Endothelial cell of umbilical vein (primary cell): ENCODE measurements around the gene CARMIL1. TPM values are rescaled to one million over a fixed set of nuclear protein-coding genes. Genes with fewer than 3 reads are reported as not detected.

Source experiments
- BruUV-seq: library from RNA; stranded (reverse); fragments of 400-500 nt; replicated peaks from 2 replicates; lab custom pipeline; 2021; lab: Mats Ljungman, UMichigan
- CTCF ChIA-PET: fragments of 300-600, 350-600 bp; sonication (Branson Sonifier 250); formaldehyde crosslinking; loops from one replicate; lab custom pipeline; 2021; ENCODE audit warnings: antibody characterized with exemption, inconsistent platforms; lab: Charles Lee
- POLR2A ChIA-PET: fragments of 300-600, 350-600 bp; sonication (Branson Sonifier 250); formaldehyde crosslinking; loops from one replicate; lab custom pipeline; 2021; ENCODE audit warnings: antibody characterized with exemption, inconsistent platforms; lab: Charles Lee
- DNase-seq: peaks from one replicate; pipeline ENCODE4 v3.0.0-alpha.2; 2011; ENCODE audit warnings: low read depth, low spot score
- FAIRE-seq: peaks from 2 replicates; lab custom pipeline; 2011; peaks lifted over from hg19 to GRCh38; lab: Jason Lieb, UNC
- H2AFZ ChIP-seq: 2 replicates; pipeline ENCODE4 v1.6.0; 2012; ENCODE audit warnings: low read depth, low read length, control low read depth, inconsistent platforms
- H3K27ac ChIP-seq: 2 replicates; pipeline ENCODE4 v1.5.1; 2011; ENCODE audit warnings: low read depth, mild to moderate bottlenecking, control low read depth, low read length, moderate library complexity; ENCODE audit not compliant: insufficient read depth
- H3K27me3 ChIP-seq, 2 experiments: 2 replicates each; pipeline versions ENCODE4 v1.6.0 to v1.6.1; 2011; ENCODE audit warnings: low read length in 2 of 2, mixed read lengths in 1 of 2; ENCODE audit not compliant: control insufficient read depth in 2 of 2, insufficient read depth in 2 of 2
- H3K36me3 ChIP-seq, 2 experiments: 2 replicates in 1 of 2; 3 replicates in 1 of 2; pipeline ENCODE4 v1.5.1; 2011; ENCODE audit warnings: low read length in 2 of 2, mild to moderate bottlenecking in 1 of 2, moderate library complexity in 1 of 2; ENCODE audit not compliant: control insufficient read depth in 2 of 2, insufficient read depth in 2 of 2; ENCODE audit errors: extremely low read depth in 1 of 2
- H3K4me1 ChIP-seq: 3 replicates; pipeline ENCODE4 v1.5.1; 2011; ENCODE audit warnings: mild to moderate bottlenecking, low read length; ENCODE audit not compliant: control insufficient read depth, insufficient read depth; ENCODE audit errors: extremely low read depth
- H3K4me2 ChIP-seq: 2 replicates; pipeline ENCODE4 v1.6.1; 2011; ENCODE audit warnings: low read length, control low read depth, mixed read lengths; ENCODE audit not compliant: insufficient read depth
- H3K4me3 ChIP-seq, 3 experiments: fragments of 200-600 bp in 1 of 3; sonication (generic), shearing (Covaris generic) in 1 of 3; replicated peaks in 1 of 3; 2 replicates each; pipeline ENCODE4 v1.5.1; 2011 to 2016; ENCODE audit warnings: control low read depth in 3 of 3, low read length in 3 of 3, mild to moderate bottlenecking in 2 of 3, inconsistent platforms in 1 of 3, low read depth in 1 of 3, moderate library complexity in 1 of 3; ENCODE audit not compliant: insufficient read depth in 1 of 3
- H3K79me2 ChIP-seq: 2 replicates; pipeline ENCODE4 v1.6.0; 2012; ENCODE audit warnings: low read length, inconsistent platforms; ENCODE audit not compliant: control insufficient read depth, insufficient read depth
- H3K9ac ChIP-seq: replicated peaks from 2 replicates; pipeline ENCODE3; 2011; ENCODE audit warnings: low read length, control low read depth; ENCODE audit not compliant: insufficient read depth; ENCODE audit errors: extremely low read depth
- H3K9me1 ChIP-seq: replicated peaks from 3 replicates; pipeline ENCODE4 v1.6.0; 2011; ENCODE audit warnings: mild to moderate bottlenecking, low read length; ENCODE audit not compliant: control insufficient read depth, insufficient read depth; ENCODE audit errors: extremely low read depth
- H3K9me3 ChIP-seq: replicated peaks from 2 replicates; pipeline ENCODE4 v1.5.1; 2012; ENCODE audit warnings: low read length, inconsistent platforms; ENCODE audit not compliant: control insufficient read depth, insufficient read depth
- H4K20me1 ChIP-seq: replicated peaks from 2 replicates; pipeline ENCODE3; 2011; ENCODE audit warnings: mild to moderate bottlenecking, low read length; ENCODE audit not compliant: control insufficient read depth, insufficient read depth; ENCODE audit errors: extremely low read depth
- EZH2 ChIP-seq: IDR thresholded peaks from 2 replicates; pipeline ENCODE4 v1.6.1; 2012; ENCODE audit warnings: borderline replicate concordance, low read depth, mild to moderate bottlenecking, moderate library complexity, low read length, inconsistent platforms; ENCODE audit not compliant: severe bottlenecking
- FOS ChIP-seq: IDR thresholded peaks from 2 replicates; pipeline ENCODE4 v1.6.1; 2011; ENCODE audit warnings: mild to moderate bottlenecking, low read length, moderate library complexity, borderline replicate concordance; ENCODE audit not compliant: insufficient read depth
- GATA2 ChIP-seq: IDR thresholded peaks from 2 replicates; pipeline ENCODE4 v1.7.0; 2011; ENCODE audit warnings: low read depth, mild to moderate bottlenecking, moderate library complexity, mixed read lengths, low read length; ENCODE audit not compliant: insufficient read length, insufficient read depth
- JUN ChIP-seq: IDR thresholded peaks from 2 replicates; pipeline ENCODE4 v1.6.1; 2011; ENCODE audit warnings: borderline replicate concordance, low read depth; ENCODE audit not compliant: insufficient read length, insufficient read depth
- MYC ChIP-seq: IDR thresholded peaks from one replicate; pipeline ENCODE4 v1.6.1; 2011; ENCODE audit warnings: mild to moderate bottlenecking, low read depth, low read length
- POLR2A ChIP-seq: IDR thresholded peaks from 2 replicates; pipeline ENCODE4 v1.6.1; 2012; ENCODE audit warnings: low read depth, mild to moderate bottlenecking, control low read depth, low read length
- POLR2AphosphoS5 ChIP-seq: IDR thresholded peaks from 2 replicates; pipeline ENCODE4 v1.6.1; 2012; ENCODE audit warnings: low read depth, mild to moderate bottlenecking, control low read depth, low read length, moderate library complexity; ENCODE audit not compliant: insufficient read depth
- dilution Hi-C: fragments of 300-500 bp; cut with MboI; formaldehyde crosslinking; loops from one replicate; pipeline ENCODE4 v1.15.0; 2019; ENCODE audit warnings: low sequenced_read_pairs; ENCODE audit not compliant: extremely low pct_ligation_motif_present
- intact Hi-C: fragments of 100-400 bp; cut with micrococcal nuclease; formaldehyde crosslinking; loops from one replicate; pipeline ENCODE4 v1.10.0; 2022
- polyA plus RNA-seq, 4 experiments: library from polyadenylated mRNA; depleted of rRNA in 3 of 4; stranded (reverse) in 3 of 4; unstranded in 1 of 4; fragments of >200 nt; gene quantifications; 2 replicates each; pipeline versions ENCODE4 v1.2.1 to v1.2.3, GENCODE V29; 2011 to 2012; ENCODE audit warnings: missing spikeins in 1 of 4
- total RNA-seq: library from RNA; stranded (reverse); gene quantifications from 2 replicates; pipeline ENCODE4 v1.2.3, GENCODE V29; 2021
- TF ChIP-seq, protein P1 (sequence below), 2 donors: IDR thresholded peaks; 1 replicate in 1 of 2; 2 replicates in 1 of 2; pipeline ENCODE4 v1.5.1; 2011; ENCODE audit warnings: low read length in 2 of 2, mild to moderate bottlenecking in 2 of 2, moderate library complexity in 2 of 2, control low read depth in 1 of 2, inconsistent platforms in 1 of 2, low read depth in 1 of 2; ENCODE audit not compliant: insufficient read depth in 1 of 2; ENCODE audit errors: extremely low read depth in 1 of 2
- TF ChIP-seq, protein P2 (sequence below): IDR thresholded peaks from 2 replicates; pipeline ENCODE4 v1.6.1; 2011; ENCODE audit not compliant: insufficient read depth, insufficient read length

CARMIL1 gene
- total and polyA plus RNA-seq, 2 donors (not counting 3 experiments of a cell fraction or from before 2014, with no cell fraction given): 1.3 to 8.7 TPM

GRCh38 chr6:25427549-25427948 is 148.4 kb downstream of the CARMIL1 start:
- no peak overlapping the region for H2AFZ ChIP-seq
- dilution Hi-C loops: no loop called here

More at GRCh38 chr6:25427549-25427948, 148.4 kb downstream of the CARMIL1 start:
- TF ChIP-seq EZH2: no peak
- no peak for TF ChIP-seq MYC
- TF ChIP-seq JUN: no peak
- TF ChIP-seq GATA2: no peak
- no peak for TF ChIP-seq FOS
- TF ChIP-seq POLR2AphosphoS5: no peak
- TF ChIP-seq, protein P1, sequence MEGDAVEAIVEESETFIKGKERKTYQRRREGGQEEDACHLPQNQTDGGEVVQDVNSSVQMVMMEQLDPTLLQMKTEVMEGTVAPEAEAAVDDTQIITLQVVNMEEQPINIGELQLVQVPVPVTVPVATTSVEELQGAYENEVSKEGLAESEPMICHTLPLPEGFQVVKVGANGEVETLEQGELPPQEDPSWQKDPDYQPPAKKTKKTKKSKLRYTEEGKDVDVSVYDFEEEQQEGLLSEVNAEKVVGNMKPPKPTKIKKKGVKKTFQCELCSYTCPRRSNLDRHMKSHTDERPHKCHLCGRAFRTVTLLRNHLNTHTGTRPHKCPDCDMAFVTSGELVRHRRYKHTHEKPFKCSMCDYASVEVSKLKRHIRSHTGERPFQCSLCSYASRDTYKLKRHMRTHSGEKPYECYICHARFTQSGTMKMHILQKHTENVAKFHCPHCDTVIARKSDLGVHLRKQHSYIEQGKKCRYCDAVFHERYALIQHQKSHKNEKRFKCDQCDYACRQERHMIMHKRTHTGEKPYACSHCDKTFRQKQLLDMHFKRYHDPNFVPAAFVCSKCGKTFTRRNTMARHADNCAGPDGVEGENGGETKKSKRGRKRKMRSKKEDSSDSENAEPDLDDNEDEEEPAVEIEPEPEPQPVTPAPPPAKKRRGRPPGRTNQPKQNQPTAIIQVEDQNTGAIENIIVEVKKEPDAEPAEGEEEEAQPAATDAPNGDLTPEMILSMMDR (IDR thresholded peaks at IDR 0.05; ENCODE audit: extremely low read depth in 1 of 2, insufficient read depth in 1 of 2, low read depth in 1 of 2, low read length in 2 of 2): no peak
- TF ChIP-seq, protein P2, sequence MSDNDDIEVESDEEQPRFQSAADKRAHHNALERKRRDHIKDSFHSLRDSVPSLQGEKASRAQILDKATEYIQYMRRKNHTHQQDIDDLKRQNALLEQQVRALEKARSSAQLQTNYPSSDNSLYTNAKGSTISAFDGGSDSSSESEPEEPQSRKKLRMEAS: no peak
- TF ChIP-seq POLR2A: no peak
- no peak for DNase-seq
- intact Hi-C loops: no loop called here
- Histone ChIP-seq H3K4me3 (no peak overlapping the region), H3K9ac (no peak overlapping the region), H3K9me3 (no peaks in the 10 kb centered on the region), H3K36me3 (no peaks in the 10 kb centered on the region), H3K9me1 (no peaks in the 10 kb centered on the region), H3K79me2 (no peaks in the 10 kb centered on the region), H3K27me3 (no peaks in the 10 kb centered on the region), H3K4me1 (no peaks in the 10 kb centered on the region), H4K20me1 (no peaks in the 10 kb centered on the region), H3K27ac (no peak overlapping the region), H3K4me2 (no peak overlapping the region)
- ChIA-PET POLR2A (interaction anchor here (1.0 kb wide), 1 partner anchor 85 kb away, joined by 3 read pairs; no protein-coding TSS in a partner anchor), CTCF (interaction anchor here (1.0 to 2.2 kb wide), 5 partner anchors 8 to 62 kb away, joined by 3 to 7 read pairs (median 3); no protein-coding TSS in a partner anchor)
- BruUV-seq: no TSS peak
- FAIRE-seq: no peak
